ENCODE results near the gene PPP1R15B.

DNA sequence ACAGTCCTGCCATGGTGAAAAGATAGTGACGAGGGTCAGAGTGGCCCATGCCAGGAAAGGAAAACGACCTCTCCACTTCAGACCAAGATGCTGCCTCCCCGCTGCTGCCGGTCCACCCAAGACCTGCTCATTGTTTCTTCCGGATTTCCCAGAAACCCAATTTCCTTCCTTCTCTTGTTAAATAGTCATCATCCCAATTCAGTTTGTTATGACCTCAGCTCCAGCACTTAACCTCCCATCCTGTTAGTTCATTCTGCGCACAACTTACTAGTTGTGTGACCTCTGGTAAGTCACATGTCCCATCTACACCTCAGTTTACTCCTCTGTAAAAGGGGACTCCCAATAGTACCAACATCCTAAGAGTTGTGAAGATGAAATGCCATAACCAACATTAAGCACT lies 29.9 kb upstream of the PPP1R15B start:
- TF ChIP-seq, protein P1, sequence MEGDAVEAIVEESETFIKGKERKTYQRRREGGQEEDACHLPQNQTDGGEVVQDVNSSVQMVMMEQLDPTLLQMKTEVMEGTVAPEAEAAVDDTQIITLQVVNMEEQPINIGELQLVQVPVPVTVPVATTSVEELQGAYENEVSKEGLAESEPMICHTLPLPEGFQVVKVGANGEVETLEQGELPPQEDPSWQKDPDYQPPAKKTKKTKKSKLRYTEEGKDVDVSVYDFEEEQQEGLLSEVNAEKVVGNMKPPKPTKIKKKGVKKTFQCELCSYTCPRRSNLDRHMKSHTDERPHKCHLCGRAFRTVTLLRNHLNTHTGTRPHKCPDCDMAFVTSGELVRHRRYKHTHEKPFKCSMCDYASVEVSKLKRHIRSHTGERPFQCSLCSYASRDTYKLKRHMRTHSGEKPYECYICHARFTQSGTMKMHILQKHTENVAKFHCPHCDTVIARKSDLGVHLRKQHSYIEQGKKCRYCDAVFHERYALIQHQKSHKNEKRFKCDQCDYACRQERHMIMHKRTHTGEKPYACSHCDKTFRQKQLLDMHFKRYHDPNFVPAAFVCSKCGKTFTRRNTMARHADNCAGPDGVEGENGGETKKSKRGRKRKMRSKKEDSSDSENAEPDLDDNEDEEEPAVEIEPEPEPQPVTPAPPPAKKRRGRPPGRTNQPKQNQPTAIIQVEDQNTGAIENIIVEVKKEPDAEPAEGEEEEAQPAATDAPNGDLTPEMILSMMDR (IDR thresholded peaks at IDR 0.05) = no peak
- TF ChIP-seq MAFK (IDR thresholded peaks at IDR 0.05; ENCODE audit: partially characterized antibody) = no peak
- no peak for TF ChIP-seq CBX2 (IDR thresholded peaks at IDR 0.05; ENCODE audit: borderline replicate concordance, low read depth)
- no peak for TF ChIP-seq RFX5 (IDR thresholded peaks at IDR 0.05)
- TF ChIP-seq POLR2A (IDR thresholded peaks at IDR 0.05; ENCODE audit: low read length) = no peak
- no peak for TF ChIP-seq JUN (IDR thresholded peaks at IDR 0.05)
- no peak for TF ChIP-seq EHMT2 (IDR thresholded peaks at IDR 0.05; ENCODE audit: low read depth)
- no peak for TF ChIP-seq HDAC2 (IDR thresholded peaks at IDR 0.05)
- TF ChIP-seq, protein P2, sequence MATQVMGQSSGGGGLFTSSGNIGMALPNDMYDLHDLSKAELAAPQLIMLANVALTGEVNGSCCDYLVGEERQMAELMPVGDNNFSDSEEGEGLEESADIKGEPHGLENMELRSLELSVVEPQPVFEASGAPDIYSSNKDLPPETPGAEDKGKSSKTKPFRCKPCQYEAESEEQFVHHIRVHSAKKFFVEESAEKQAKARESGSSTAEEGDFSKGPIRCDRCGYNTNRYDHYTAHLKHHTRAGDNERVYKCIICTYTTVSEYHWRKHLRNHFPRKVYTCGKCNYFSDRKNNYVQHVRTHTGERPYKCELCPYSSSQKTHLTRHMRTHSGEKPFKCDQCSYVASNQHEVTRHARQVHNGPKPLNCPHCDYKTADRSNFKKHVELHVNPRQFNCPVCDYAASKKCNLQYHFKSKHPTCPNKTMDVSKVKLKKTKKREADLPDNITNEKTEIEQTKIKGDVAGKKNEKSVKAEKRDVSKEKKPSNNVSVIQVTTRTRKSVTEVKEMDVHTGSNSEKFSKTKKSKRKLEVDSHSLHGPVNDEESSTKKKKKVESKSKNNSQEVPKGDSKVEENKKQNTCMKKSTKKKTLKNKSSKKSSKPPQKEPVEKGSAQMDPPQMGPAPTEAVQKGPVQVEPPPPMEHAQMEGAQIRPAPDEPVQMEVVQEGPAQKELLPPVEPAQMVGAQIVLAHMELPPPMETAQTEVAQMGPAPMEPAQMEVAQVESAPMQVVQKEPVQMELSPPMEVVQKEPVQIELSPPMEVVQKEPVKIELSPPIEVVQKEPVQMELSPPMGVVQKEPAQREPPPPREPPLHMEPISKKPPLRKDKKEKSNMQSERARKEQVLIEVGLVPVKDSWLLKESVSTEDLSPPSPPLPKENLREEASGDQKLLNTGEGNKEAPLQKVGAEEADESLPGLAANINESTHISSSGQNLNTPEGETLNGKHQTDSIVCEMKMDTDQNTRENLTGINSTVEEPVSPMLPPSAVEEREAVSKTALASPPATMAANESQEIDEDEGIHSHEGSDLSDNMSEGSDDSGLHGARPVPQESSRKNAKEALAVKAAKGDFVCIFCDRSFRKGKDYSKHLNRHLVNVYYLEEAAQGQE (IDR thresholded peaks at IDR 0.05) = no peak
- TF ChIP-seq MAZ (IDR thresholded peaks at IDR 0.05; ENCODE audit: borderline replicate concordance, low read depth, low read length) = no peak

All from A549 (cell line).